Large intestine (tissue), 3 donors: ENCODE results near the gene COL6A3. TPM values are rescaled to one million over a fixed set of nuclear protein-coding genes. Genes with fewer than 3 reads are reported as not detected.

ENCODE experiments used
- DNase-seq, 2 donors: peaks; one replicate each; pipeline versions ENCODE4 v3.0.0 to v3.0.0-alpha.2; 2013
- H3K27ac ChIP-seq: one replicate; pipeline ENCODE4 v1.5.1; 2013; ENCODE audit warnings: low read length
- H3K27me3 ChIP-seq: 2 replicates; pipeline ENCODE4 v1.6.1; 2013; ENCODE audit warnings: low read length; ENCODE audit not compliant: control insufficient read depth, insufficient read depth
- H3K36me3 ChIP-seq: 2 replicates; pipeline ENCODE4 v1.6.1; 2013; ENCODE audit warnings: low read length; ENCODE audit not compliant: control insufficient read depth, insufficient read depth
- H3K4me1 ChIP-seq: one replicate; pipeline ENCODE4 v1.6.1; 2013; ENCODE audit warnings: low read length; ENCODE audit not compliant: control insufficient read depth, insufficient read depth
- H3K4me3 ChIP-seq: one replicate; pipeline ENCODE4 v1.5.1; 2013; ENCODE audit warnings: low read length
- H3K9me3 ChIP-seq: one replicate; pipeline ENCODE4 v1.6.1; 2013; ENCODE audit warnings: mild to moderate bottlenecking, low read depth, low read length, moderate library complexity; ENCODE audit not compliant: control insufficient read depth
- WGBS: methylation state at CpG from one replicate; pipeline ENCODE4 v1.1.5; 2013; ENCODE audit warnings: low lambda C conversion rate; ENCODE audit not compliant: insufficient coverage; 5-methylcytosine and 5-hydroxymethylcytosine counted together
- polyA plus RNA-seq: library from polyadenylated mRNA; unstranded; fragments of 120-200 nt; gene quantifications from one replicate; pipeline ENCODE4 v1.2.1, GENCODE V29; 2013

COL6A3 gene
- polyA plus RNA-seq, 1 donor: 127 TPM

GRCh38 chr2:237337586-237337985, 76.4 kb downstream of the COL6A3 start:
- Histone ChIP-seq H3K9me3 (no peaks in the 10 kb centered on the region), H3K36me3 (peaks cover 44% of the 10 kb centered on the region), H3K27ac (no peak overlapping the region), H3K4me3 (no peak overlapping the region), H3K27me3 (no peaks in the 10 kb centered on the region), H3K4me1 (peaks cover 3% of the 10 kb centered on the region)
- no CpG with 5 or more reads among the region's 7 CpGs for WGBS
- no peak for DNase-seq

DNA sequence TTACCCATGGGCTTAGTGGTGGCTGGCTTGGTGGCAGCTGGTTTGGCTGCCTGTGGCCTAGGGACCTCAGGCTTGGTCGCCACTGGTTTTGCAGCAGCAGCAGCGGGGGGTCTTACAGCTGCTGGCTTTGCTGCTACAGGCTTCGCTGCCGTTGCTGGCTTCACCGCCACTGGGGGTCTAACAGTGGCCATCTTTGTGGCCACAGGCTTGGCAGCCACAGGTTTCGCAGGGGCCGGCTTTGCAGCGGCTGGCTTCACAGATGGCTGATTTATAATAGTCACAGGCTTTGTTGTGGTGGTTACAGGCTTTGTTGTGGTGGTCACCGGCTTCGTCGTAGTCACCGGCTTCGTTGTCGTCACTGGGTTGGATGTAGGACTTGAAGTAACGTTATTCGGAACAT, 77.8 kb downstream of the COL6A3 start:
- no peaks in the 10 kb centered on the region for H3K27me3 ChIP-seq
- 80% methylated on average over 2 of the region's 16 CpGs for WGBS

GRCh38 chr2:237333748-237334147, 80.2 kb downstream of the COL6A3 start:
- no peaks in the 10 kb centered on the region for H3K4me1 ChIP-seq
- H3K36me3 ChIP-seq: peaks cover 29% of the 10 kb centered on the region
- H3K27ac ChIP-seq: no peak overlapping the region
- no peak overlapping the region for H3K4me3 ChIP-seq
- H3K27me3 ChIP-seq: no peaks in the 10 kb centered on the region
- no peak for DNase-seq
- no peaks in the 10 kb centered on the region for H3K9me3 ChIP-seq
- no CpG with 5 or more reads among the region's 1 CpG for WGBS

More for the DNA sequence above, 77.8 kb downstream of the COL6A3 start:
- Histone ChIP-seq H3K9me3 (no peaks in the 10 kb centered on the region), H3K36me3 (peaks cover 44% of the 10 kb centered on the region), H3K27ac (no peak overlapping the region), H3K4me3 (no peak overlapping the region), H3K4me1 (no peaks in the 10 kb centered on the region)
- no peak for DNase-seq

DNA sequence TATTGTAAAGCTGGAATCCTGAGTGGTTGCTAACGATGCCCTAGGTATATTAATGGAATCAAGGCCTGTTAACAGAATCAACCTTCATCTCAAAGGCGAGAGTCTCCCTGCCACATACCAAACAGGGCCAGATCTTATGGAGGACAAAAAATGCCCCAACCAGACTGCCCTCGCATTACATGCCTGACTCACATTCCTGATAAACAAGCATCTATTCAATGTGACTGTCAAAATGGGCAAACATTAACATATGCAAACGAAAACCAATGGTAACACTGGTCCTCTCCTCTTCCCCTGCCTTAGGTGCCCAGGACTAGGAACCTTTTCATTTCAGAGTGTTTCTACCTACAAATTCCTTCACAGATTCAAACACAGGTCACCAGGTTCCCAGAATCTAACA, 83.4 kb downstream of the COL6A3 start:
- H3K27me3 ChIP-seq: no peaks in the 10 kb centered on the region
- no peak overlapping the region for H3K4me3 ChIP-seq
- H3K27ac ChIP-seq: no peak overlapping the region
- no CpG with 5 or more reads among the region's 4 CpGs for WGBS
- peaks cover 22% of the 10 kb centered on the region for H3K36me3 ChIP-seq
- DNase-seq: no peak
- H3K9me3 ChIP-seq: no peaks in the 10 kb centered on the region
- H3K4me1 ChIP-seq: peaks cover 8% of the 10 kb centered on the region

- Histone ChIP-seq H3K4me1 (peaks cover 8% of the 10 kb centered on the region), H3K9me3 (no peaks in the 10 kb centered on the region), H3K27ac (peak overlapping the region; percentile 81), H3K36me3 (peaks cover 9% of the 10 kb centered on the region), H3K27me3 (no peaks in the 10 kb centered on the region), H3K4me3 (no peak overlapping the region)
- WGBS: 80% methylated on average over 3 of the region's 14 CpGs
- DNase-seq: no peak
Observed at GRCh38 chr2:237327175-237327950, 86.6 kb downstream of the COL6A3 start.

- WGBS: 62% methylated on average over 2 of the region's 12 CpGs
Observed at GRCh38 chr2:237326266-237327171, 87.4 kb downstream of the COL6A3 start.

DNA sequence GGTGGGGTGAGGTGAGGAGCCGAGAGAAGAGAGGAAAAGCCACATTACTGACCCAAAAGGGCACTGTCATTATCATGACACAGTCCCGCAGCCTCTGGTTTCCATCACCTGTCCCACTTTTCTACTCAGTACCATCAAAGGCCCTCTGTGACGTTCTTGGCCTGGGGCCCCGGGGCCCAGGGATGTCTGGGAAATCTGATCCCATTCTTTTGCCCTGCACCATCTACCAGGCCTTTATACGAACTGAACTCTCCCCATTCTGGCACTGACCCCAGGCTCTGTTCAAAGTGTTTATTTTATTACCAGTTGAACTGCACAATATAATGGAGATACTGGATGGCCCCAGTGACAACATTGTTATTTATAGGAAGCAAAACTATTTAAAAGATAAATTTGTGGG, 89.1 kb downstream of the COL6A3 start:
- Histone ChIP-seq H3K27me3 (no peaks in the 10 kb centered on the region), H3K4me3 (no peak overlapping the region), H3K4me1 (peaks cover 8% of the 10 kb centered on the region), H3K27ac (peak overlapping the region; percentile 44), H3K9me3 (no peaks in the 10 kb centered on the region), H3K36me3 (peaks cover 10% of the 10 kb centered on the region)
- no CpG with 5 or more reads among the region's 5 CpGs for WGBS
- no peak for DNase-seq

More at GRCh38 chr2:237326266-237327171, 87.4 kb downstream of the COL6A3 start:
- Histone ChIP-seq H3K36me3 (peaks cover 12% of the 10 kb centered on the region), H3K9me3 (no peaks in the 10 kb centered on the region), H3K4me3 (no peak overlapping the region), H3K27me3 (no peaks in the 10 kb centered on the region), H3K27ac (peak overlapping the region; percentile 81), H3K4me1 (peaks cover 8% of the 10 kb centered on the region)
- peak; percentile 56 to 57 for DNase-seq

DNA sequence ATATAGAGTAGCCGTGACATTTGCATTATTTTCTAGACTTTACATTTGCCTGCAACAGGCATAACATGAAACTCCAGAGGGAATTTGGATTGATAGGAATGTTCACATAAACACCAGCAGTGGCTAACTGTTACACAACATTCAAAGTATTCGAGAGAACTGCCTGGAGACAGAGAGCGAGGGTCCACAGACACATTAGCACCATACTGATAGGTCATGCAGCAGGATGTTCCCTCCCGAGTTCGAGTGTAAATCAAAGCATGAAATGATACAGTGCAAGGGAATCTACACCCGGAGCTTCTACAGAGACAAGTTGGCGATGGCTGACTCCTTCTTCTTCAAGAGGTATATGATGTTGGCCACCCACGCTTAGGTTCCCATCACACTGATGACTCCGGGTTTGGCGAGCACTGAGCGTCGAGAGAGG, 89.5 kb downstream of the COL6A3 start:
- no peaks in the 10 kb centered on the region for H3K9me3 ChIP-seq
- DNase-seq: peak; percentile 35 to 37
- H3K27me3 ChIP-seq: no peaks in the 10 kb centered on the region
- peak overlapping the region; percentile 44 for H3K27ac ChIP-seq
- 100% methylated on average over 1 of the region's 12 CpGs for WGBS
- H3K36me3 ChIP-seq: peaks cover 10% of the 10 kb centered on the region
- H3K4me1 ChIP-seq: peaks cover 8% of the 10 kb centered on the region
- no peak overlapping the region for H3K4me3 ChIP-seq

- no peaks in the 10 kb centered on the region for H3K9me3 ChIP-seq
- H3K4me1 ChIP-seq: peaks cover 13% of the 10 kb centered on the region
- H3K36me3 ChIP-seq: peaks cover 10% of the 10 kb centered on the region
- no peak for DNase-seq
- no peak overlapping the region for H3K27ac ChIP-seq
- no peak overlapping the region for H3K4me3 ChIP-seq
- H3K27me3 ChIP-seq: no peaks in the 10 kb centered on the region
- 80% methylated on average over 1 of the region's 8 CpGs for WGBS
Observed at GRCh38 chr2:237323656-237324055, 90.3 kb downstream of the COL6A3 start.

DNA sequence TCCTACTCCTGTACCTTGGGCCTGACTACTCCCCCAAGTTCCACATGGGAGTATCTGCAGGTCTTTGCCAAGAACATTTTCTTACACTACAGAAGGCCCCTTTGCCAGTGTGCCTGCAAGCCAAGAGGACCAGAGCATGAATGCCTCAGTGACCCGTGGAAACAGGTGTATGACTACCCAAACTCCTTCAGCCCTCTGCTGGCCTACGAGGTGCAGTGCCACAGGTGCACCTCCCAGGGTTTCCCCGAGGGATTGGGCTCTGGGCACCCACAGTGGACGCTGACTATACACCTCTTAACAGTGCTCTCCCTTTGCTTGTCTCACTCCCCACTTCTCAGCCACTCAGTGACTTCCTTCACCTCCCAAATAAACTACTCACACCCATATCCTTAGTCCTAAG, 91.4 kb downstream of the COL6A3 start:
- peaks cover 16% of the 10 kb centered on the region for H3K4me1 ChIP-seq
- no peak overlapping the region for H3K4me3 ChIP-seq
- H3K9me3 ChIP-seq: no peaks in the 10 kb centered on the region
- no peaks in the 10 kb centered on the region for H3K27me3 ChIP-seq
- no CpG with 5 or more reads among the region's 4 CpGs for WGBS
- H3K36me3 ChIP-seq: peaks cover 10% of the 10 kb centered on the region
- H3K27ac ChIP-seq: no peak overlapping the region
- DNase-seq: no peak
